Vagina (tissue), 2 donors: Measurements from ENCODE around the gene STX19.

ENCODE experiments used
- CTCF ChIP-seq, 3 experiments: fragments of 450-650 bp in 2 of 3; fragments of 200-600 bp in 1 of 3; sonication (generic) in 1 of 3; IDR thresholded peaks; one replicate each; pipeline ENCODE4 v1.5.1; 2017 to 2019; ENCODE audit warnings: antibody characterized with exemption in 3 of 3, mild to moderate bottlenecking in 2 of 3, moderate library complexity in 2 of 3
- POLR2A ChIP-seq, 2 donors: fragments of 450-650 bp; IDR thresholded peaks; one replicate each; pipeline ENCODE4 v1.6.1; 2017; ENCODE audit warnings: antibody characterized with exemption in 2 of 2, mild to moderate bottlenecking in 2 of 2, moderate library complexity in 2 of 2

GRCh38 chr3:93992207-93992606 lies 36.2 kb downstream of the STX19 start:
- no peak for TF ChIP-seq CTCF (IDR thresholded peaks at IDR 0.05)
- no peak for TF ChIP-seq POLR2A (IDR thresholded peaks at IDR 0.05)
